Heart right ventricle (tissue), 16 donors: ENCODE measurements around the gene ASPHD2. TPM values are rescaled to one million over a fixed set of nuclear protein-coding genes. Genes with fewer than 3 reads are reported as not detected.

Experiments
- ATAC-seq, 8 donors: fragments of 200-7000 bp; cut with Tn5 transposase; one replicate each; pipeline ENCODE4 v1.9.1; 2020; ENCODE audit warnings: mild to moderate bottlenecking in 8 of 8, moderate library complexity in 8 of 8, moderate number of reproducible peaks in 1 of 8
- DNase-seq, 2 donors: peaks; one replicate each; pipeline ENCODE4 v3.0.0-alpha.2; 2020
- H3K27ac ChIP-seq, 10 donors: fragments of 200-600 bp; sonication (generic) in 2 of 10; one replicate each; pipeline versions ENCODE4 v1.5.0 to v1.8.0; 2020 to 2022; ENCODE audit warnings: mild to moderate bottlenecking in 3 of 10
- H3K27me3 ChIP-seq, 7 donors: fragments of 200-600 bp; one replicate each; pipeline ENCODE4 v1.8.0; 2021 to 2022; ENCODE audit warnings: mild to moderate bottlenecking in 2 of 7
- H3K36me3 ChIP-seq, 9 donors: fragments of 200-600 bp; sonication (generic) in 1 of 9; one replicate each; pipeline versions ENCODE4 v1.5.0 to v1.8.0; 2020 to 2022; ENCODE audit warnings: mild to moderate bottlenecking in 2 of 9
- H3K4me1 ChIP-seq, 9 donors: fragments of 200-600 bp; sonication (generic) in 1 of 9; one replicate each; pipeline versions ENCODE4 v1.5.0 to v1.8.0; 2020 to 2022; ENCODE audit warnings: mild to moderate bottlenecking in 4 of 9
- H3K4me3 ChIP-seq, 10 donors: fragments of 200-600 bp; sonication (generic) in 2 of 10; one replicate each; pipeline versions ENCODE4 v1.5.0 to v1.8.0; 2020 to 2022; ENCODE audit warnings: mild to moderate bottlenecking in 7 of 10, moderate library complexity in 2 of 10
- H3K9me3 ChIP-seq, 11 donors: fragments of 200-600 bp in 10 of 11; sonication (generic) in 2 of 11; one replicate each; pipeline versions ENCODE4 v1.5.0 to v1.8.0; 2013 to 2022; ENCODE audit warnings: mild to moderate bottlenecking in 2 of 11, control low read depth in 1 of 11, moderate library complexity in 1 of 11
- CTCF ChIP-seq, 9 donors: fragments of 200-600 bp; sonication (generic) in 2 of 9; IDR thresholded peaks; one replicate each; pipeline versions ENCODE4 v1.5.0 to v1.8.0; 2021 to 2022; ENCODE audit warnings: antibody characterized with exemption in 9 of 9, mild to moderate bottlenecking in 5 of 9, moderate library complexity in 1 of 9
- WGBS, 2 donors: extraction: QIAGEN DNeasy Blood & Tissue Kit; methylation state at CpG; one replicate each; pipeline ENCODE4 v1.1.7; 2013; ENCODE audit warnings: inconsistent platforms in 1 of 2; 5-methylcytosine and 5-hydroxymethylcytosine counted together
- intact Hi-C, 10 donors: fragments of 100-400 bp; cut with DNase I; formaldehyde crosslinking; loops; one replicate each; pipeline versions ENCODE4 v1.11.1 to v1.14.2; 2022
- polyA plus RNA-seq, 2 donors: library from polyadenylated mRNA; stranded (reverse); fragments of 200-250 nt; gene quantifications; one replicate each; pipeline ENCODE4 v1.2.3, GENCODE V29; 2013
- total RNA-seq, 10 donors: library from RNA; stranded (reverse); fragmentation: NEBNext Ultra II Directional in 3 of 10; extraction: Animal tissue kit (Norgen Biotek cat#: 25700) in 3 of 10; gene quantifications; one replicate each; pipeline versions ENCODE4 v1.2.1 to v1.2.4, GENCODE V29; 2021 to 2023
- donor health status: Arrhythmogenic right ventricular cardiomyopathy.
- donor health status: ischemic (EF 13 %, LVEDD 7.1; RV severe dilation, severe dysfunction).
- donor health status: healthy with polysubstance abuse.
- donor health status: DM: no; HTN: yes; CAD: no.
- donor health status: DM: no; HTN: no; CAD: no.
- donor health status: ischemic (EF 25% LVEDD 6.9; RV normal size, moderate dysfunction).
- donor health status: ischemic (EF 25% LVEDD 5.7; RV mildly dilated, moderate dysfunction).
- donor health status: healthy.
- donor health status: DM: yes; HTN: yes; CAD: no.
- donor health status: Ischemic cardiomyopathy.
- donor health status: ischemic (EF 35%, LVEDD 5.7; RV mildly dilated, moderate dysfunction).
- donor health status: nonischemic (EF 11% LVEDD 7.7; RV severe dilation, severe dysfunction).
- donor health status: DM: yes; HTN: yes; CAD: no.
- donor health status: PGD.
- donor health status: ischemic (EF 29% LVEDD 5.4; RV normal size, mild dysfunction).
- donor health status: nonischemic (EF 23%, LVEDD 6.1; RV moderate dilation, normal function).

Gene ASPHD2
- total and polyA plus RNA-seq, 12 donors, result 0.07 to 1.8 (median 0.15) TPM; not detected in 3

GRCh38 chr22:26391623-26392022, 37.4 kb upstream of the ASPHD2 start:
- Histone ChIP-seq H3K4me3 (no peak overlapping the region), H3K36me3 (no peaks in the 10 kb centered on the region), H3K27me3 (peaks cover 0 to 44% (median 9%) of the 10 kb centered on the region in 7 donors), H3K4me1 (no peaks in the 10 kb centered on the region), H3K27ac (no peak overlapping the region), H3K9me3 (no peaks in the 10 kb centered on the region)
- DNase-seq (no peak), ATAC-seq (no peak)
- no peak for TF ChIP-seq CTCF (IDR thresholded peaks at IDR 0.05)
- WGBS, 2 donors, result 58 to 73% methylated on average over 2 of the region's 2 CpGs
- intact Hi-C loops, result loop anchor here in 2 of 10 donors (10.0 kb wide), 2 partner anchors 73 to 273 kb away; no protein-coding TSS in a partner anchor

- no peak for DNase-seq
- no peak overlapping the region for H3K4me3 ChIP-seq
- WGBS, 2 donors, result 55 to 62% methylated on average over 2 of the region's 2 CpGs
- intact Hi-C loops, result loop anchor here in 2 of 10 donors (10.0 kb wide), 2 partner anchors 71 to 271 kb away; no protein-coding TSS in a partner anchor
- H3K9me3 ChIP-seq, result no peaks in the 10 kb centered on the region
- ATAC-seq, result no peak
- H3K36me3 ChIP-seq, result no peaks in the 10 kb centered on the region
- peaks cover 0 to 32% (median 0%) of the 10 kb centered on the region in 7 donors for H3K27me3 ChIP-seq
- H3K27ac ChIP-seq, result no peak overlapping the region
- TF ChIP-seq CTCF (IDR thresholded peaks at IDR 0.05), result no peak
- H3K4me1 ChIP-seq, result no peaks in the 10 kb centered on the region
Observed at GRCh38 chr22:26393929-26394328, 35.1 kb upstream of the ASPHD2 start.

GRCh38 chr22:26394777-26395176, 34.3 kb upstream of the ASPHD2 start:
- intact Hi-C loops, result loop anchor here in 4 of 10 donors (5.0 to 10.0 kb wide), 4 partner anchors 68 to 273 kb away; no protein-coding TSS in a partner anchor
- DNase-seq, result no peak
- H3K27ac ChIP-seq, result no peak overlapping the region
- no peaks in the 10 kb centered on the region for H3K36me3 ChIP-seq
- TF ChIP-seq CTCF (IDR thresholded peaks at IDR 0.05), result no peak
- ATAC-seq, result no peak
- no peaks in the 10 kb centered on the region for H3K9me3 ChIP-seq
- H3K4me3 ChIP-seq, result no peak overlapping the region
- peaks cover 0 to 32% (median 0%) of the 10 kb centered on the region in 7 donors for H3K27me3 ChIP-seq
- WGBS, 2 donors, result 15 to 39% methylated on average over 1 of the region's 1 CpG
- H3K4me1 ChIP-seq, result no peaks in the 10 kb centered on the region

GRCh38 chr22:26395926-26396325, 33.1 kb upstream of the ASPHD2 start:
- intact Hi-C loops, result loop anchor here in 4 of 10 donors (5.0 to 10.0 kb wide), 4 partner anchors 66 to 271 kb away; no protein-coding TSS in a partner anchor
- Histone ChIP-seq H3K9me3 (no peaks in the 10 kb centered on the region), H3K27ac (no peak overlapping the region), H3K27me3 (peaks cover 0 to 32% (median 0%) of the 10 kb centered on the region in 7 donors), H3K4me1 (no peaks in the 10 kb centered on the region), H3K36me3 (no peaks in the 10 kb centered on the region), H3K4me3 (no peak overlapping the region)
- ATAC-seq (no peak), DNase-seq (no peak)
- TF ChIP-seq CTCF (IDR thresholded peaks at IDR 0.05), result no peak
- WGBS, 2 donors, result 55% methylated on average over 5 of the region's 5 CpGs
